Inferior parietal cortex (tissue), 1 donor: ENCODE data around the gene ZNF280B.
A peak's percentile ranks its signal among the peaks of the same experiment; 100 is the strongest.
"Not testable (repeated sequence)": the region's sequence is repeated elsewhere in the genome, so short reads cannot be mapped to it uniquely, and the experiment has no call there.

Source experiments
- DNase-seq: peaks from one replicate; pipeline ENCODE4 v3.0.0-alpha.2; 2016; ENCODE audit errors: extremely low spot score

Gene ZNF280B

GRCh38 chr22:22534604-22535415, 26.3 kb upstream of the ZNF280B start:
- DNase-seq = no peak

GRCh38 chr22:22533863-22534262, 25.3 kb upstream of the ZNF280B start:
- no peak for DNase-seq

- DNase-seq = no peak
These were observed 24.9 kb upstream of the ZNF280B start for GRCh38 chr22:22533417-22533816.

- not testable (repeated sequence) for DNase-seq
These were observed 24.1 kb upstream of the ZNF280B start for GRCh38 chr22:22532547-22533071.

GRCh38 chr22:22531770-22532546, 23.4 kb upstream of the ZNF280B start:
- DNase-seq = no peak

- DNase-seq = no peak
These were observed 20.2 kb upstream of the ZNF280B start for GRCh38 chr22:22528780-22529179.

GRCh38 chr22:22527312-22527711, 18.8 kb upstream of the ZNF280B start:
- DNase-seq = no peak

GRCh38 chr22:22526125-22526912, 17.8 kb upstream of the ZNF280B start:
- DNase-seq = no peak

- DNase-seq = no peak
These were observed 15.0 kb upstream of the ZNF280B start for GRCh38 chr22:22523494-22523893.

GRCh38 chr22:22521631-22522030, 13.1 kb upstream of the ZNF280B start:
- DNase-seq = no peak

- DNase-seq = no peak
These were observed 12.4 kb upstream of the ZNF280B start for GRCh38 chr22:22520667-22521602.

- DNase-seq = peak; percentile 72
These were observed 11.6 kb upstream of the ZNF280B start, which contains the start of gene ZNF280A for GRCh38 chr22:22520020-22520656. Gene ZNF280A (minus strand): TSS chr22:22520270. CDS start chr22:22515630, 4,640 bp downstream.

- peak; percentile 51 for DNase-seq
These were observed 11.0 kb upstream of the ZNF280B start for GRCh38 chr22:22519591-22519990.

- no peak for DNase-seq
These were observed 8.4 kb upstream of the ZNF280B start for GRCh38 chr22:22516992-22517391.

GRCh38 chr22:22515890-22516289, 7.3 kb upstream of the ZNF280B start:
- no peak for DNase-seq

- DNase-seq = not testable (repeated sequence)
These were observed 5.9 kb upstream of the ZNF280B start for GRCh38 chr22:22514431-22514830.

- no peak for DNase-seq
These were observed 5.1 kb upstream of the ZNF280B start for GRCh38 chr22:22513619-22514018.

- DNase-seq = no peak
These were observed 4.4 kb upstream of the ZNF280B start for GRCh38 chr22:22512951-22513350.

- not testable (repeated sequence) for DNase-seq
These were observed 2.3 kb upstream of the ZNF280B start for GRCh38 chr22:22510833-22511232.

- not testable (repeated sequence) for DNase-seq
These were observed 1.4 kb upstream of the ZNF280B start for GRCh38 chr22:22509912-22510311.
